ENCODE data around the gene SMARCD1.

SMARCD1 gene

GRCh38 chr12:50070314-50071060 lies 14.7 kb upstream of the SMARCD1 start:
- H3K4me1 ChIP-seq (ENCODE audit: control insufficient read depth, insufficient read depth, low read length): peaks cover 6% of the 10 kb centered on the region
- no peak overlapping the region for H3K4me3 ChIP-seq (ENCODE audit: low read depth, low read length)
- H3K9me3 ChIP-seq (ENCODE audit: control insufficient read depth, insufficient read depth, low read length): no peaks in the 10 kb centered on the region
- H3K36me3 ChIP-seq (ENCODE audit: control insufficient read depth, insufficient read depth, low read length): no peaks in the 10 kb centered on the region
- no peak overlapping the region for H3K9ac ChIP-seq (ENCODE audit: low read depth, low read length)
- no peaks in the 10 kb centered on the region for H3K27me3 ChIP-seq (ENCODE audit: control insufficient read depth, insufficient read depth, low read length)

GRCh38 chr12:50072198-50072907 lies 12.8 kb upstream of the SMARCD1 start:
- Histone ChIP-seq H3K9me3 (ENCODE audit: control insufficient read depth, insufficient read depth, low read length) (no peaks in the 10 kb centered on the region), H3K9ac (ENCODE audit: low read depth, low read length) (peak overlapping the region; percentile 16), H3K4me3 (ENCODE audit: low read depth, low read length) (no peak overlapping the region)

GRCh38 chr12:50073206-50073605 lies 11.9 kb upstream of the SMARCD1 start:
- no peak overlapping the region for H3K4me3 ChIP-seq (ENCODE audit: low read depth, low read length)
- peaks cover 3% of the 10 kb centered on the region for H3K4me1 ChIP-seq (ENCODE audit: control insufficient read depth, insufficient read depth, low read length)
- no peaks in the 10 kb centered on the region for H3K27me3 ChIP-seq (ENCODE audit: control insufficient read depth, insufficient read depth, low read length)
- no peaks in the 10 kb centered on the region for H3K36me3 ChIP-seq (ENCODE audit: control insufficient read depth, insufficient read depth, low read length)
- H3K9ac ChIP-seq (ENCODE audit: low read depth, low read length): no peak overlapping the region
- H3K9me3 ChIP-seq (ENCODE audit: control insufficient read depth, insufficient read depth, low read length): no peaks in the 10 kb centered on the region

More at GRCh38 chr12:50072198-50072907, 12.8 kb upstream of the SMARCD1 start:
- Histone ChIP-seq H3K36me3 (ENCODE audit: control insufficient read depth, insufficient read depth, low read length) (no peaks in the 10 kb centered on the region), H3K4me1 (ENCODE audit: control insufficient read depth, insufficient read depth, low read length) (peaks cover 3% of the 10 kb centered on the region), H3K27me3 (ENCODE audit: control insufficient read depth, insufficient read depth, low read length) (no peaks in the 10 kb centered on the region)

GRCh38 chr12:50073712-50074111 lies 11.4 kb upstream of the SMARCD1 start:
- Histone ChIP-seq H3K4me3 (ENCODE audit: low read depth, low read length) (no peak overlapping the region), H3K36me3 (ENCODE audit: control insufficient read depth, insufficient read depth, low read length) (no peaks in the 10 kb centered on the region)

GRCh38 chr12:50074936-50075807 lies 10.0 kb upstream of the SMARCD1 start:
- no peak overlapping the region for H3K4me3 ChIP-seq (ENCODE audit: low read depth, low read length)
- H3K9ac ChIP-seq (ENCODE audit: low read depth, low read length): peak overlapping the region; percentile 24

More at GRCh38 chr12:50073712-50074111, 11.4 kb upstream of the SMARCD1 start:
- no peaks in the 10 kb centered on the region for H3K27me3 ChIP-seq (ENCODE audit: control insufficient read depth, insufficient read depth, low read length)
- peaks cover 3% of the 10 kb centered on the region for H3K4me1 ChIP-seq (ENCODE audit: control insufficient read depth, insufficient read depth, low read length)
- no peak overlapping the region for H3K9ac ChIP-seq (ENCODE audit: low read depth, low read length)
- no peaks in the 10 kb centered on the region for H3K9me3 ChIP-seq (ENCODE audit: control insufficient read depth, insufficient read depth, low read length)

GRCh38 chr12:50075808-50076170 lies 9.4 kb upstream of the SMARCD1 start:
- Histone ChIP-seq H3K4me3 (ENCODE audit: low read depth, low read length) (no peak overlapping the region), H3K9me3 (ENCODE audit: control insufficient read depth, insufficient read depth, low read length) (no peaks in the 10 kb centered on the region), H3K27me3 (ENCODE audit: control insufficient read depth, insufficient read depth, low read length) (peaks cover 8% of the 10 kb centered on the region), H3K36me3 (ENCODE audit: control insufficient read depth, insufficient read depth, low read length) (no peaks in the 10 kb centered on the region), H3K9ac (ENCODE audit: low read depth, low read length) (no peak overlapping the region), H3K4me1 (ENCODE audit: control insufficient read depth, insufficient read depth, low read length) (peaks cover 7% of the 10 kb centered on the region)

More at GRCh38 chr12:50074936-50075807, 10.0 kb upstream of the SMARCD1 start:
- H3K36me3 ChIP-seq (ENCODE audit: control insufficient read depth, insufficient read depth, low read length): no peaks in the 10 kb centered on the region
- H3K9me3 ChIP-seq (ENCODE audit: control insufficient read depth, insufficient read depth, low read length): no peaks in the 10 kb centered on the region
- H3K4me1 ChIP-seq (ENCODE audit: control insufficient read depth, insufficient read depth, low read length): peaks cover 3% of the 10 kb centered on the region
- H3K27me3 ChIP-seq (ENCODE audit: control insufficient read depth, insufficient read depth, low read length): peaks cover 2% of the 10 kb centered on the region

GRCh38 chr12:50077099-50077498 lies 8.0 kb upstream of the SMARCD1 start:
- Histone ChIP-seq H3K4me3 (ENCODE audit: low read depth, low read length) (no peak overlapping the region), H3K9ac (ENCODE audit: low read depth, low read length) (no peak overlapping the region), H3K36me3 (ENCODE audit: control insufficient read depth, insufficient read depth, low read length) (no peaks in the 10 kb centered on the region), H3K9me3 (ENCODE audit: control insufficient read depth, insufficient read depth, low read length) (no peaks in the 10 kb centered on the region), H3K27me3 (ENCODE audit: control insufficient read depth, insufficient read depth, low read length) (peaks cover 16% of the 10 kb centered on the region), H3K4me1 (ENCODE audit: control insufficient read depth, insufficient read depth, low read length) (peaks cover 9% of the 10 kb centered on the region)

GRCh38 chr12:50078281-50078680 lies 6.9 kb upstream of the SMARCD1 start:
- Histone ChIP-seq H3K36me3 (ENCODE audit: control insufficient read depth, insufficient read depth, low read length) (no peaks in the 10 kb centered on the region), H3K4me1 (ENCODE audit: control insufficient read depth, insufficient read depth, low read length) (peaks cover 6% of the 10 kb centered on the region), H3K9ac (ENCODE audit: low read depth, low read length) (no peak overlapping the region), H3K9me3 (ENCODE audit: control insufficient read depth, insufficient read depth, low read length) (no peaks in the 10 kb centered on the region), H3K27me3 (ENCODE audit: control insufficient read depth, insufficient read depth, low read length) (peaks cover 19% of the 10 kb centered on the region), H3K4me3 (ENCODE audit: low read depth, low read length) (no peak overlapping the region)

GRCh38 chr12:50079771-50080170 lies 5.4 kb upstream of the SMARCD1 start:
- Histone ChIP-seq H3K9me3 (ENCODE audit: control insufficient read depth, insufficient read depth, low read length) (no peaks in the 10 kb centered on the region), H3K4me3 (ENCODE audit: low read depth, low read length) (no peak overlapping the region), H3K27me3 (ENCODE audit: control insufficient read depth, insufficient read depth, low read length) (peaks cover 19% of the 10 kb centered on the region), H3K36me3 (ENCODE audit: control insufficient read depth, insufficient read depth, low read length) (no peaks in the 10 kb centered on the region), H3K4me1 (ENCODE audit: control insufficient read depth, insufficient read depth, low read length) (peaks cover 6% of the 10 kb centered on the region), H3K9ac (ENCODE audit: low read depth, low read length) (no peak overlapping the region)

GRCh38 chr12:50081096-50081808 lies 3.9 kb upstream of the SMARCD1 start:
- H3K4me1 ChIP-seq (ENCODE audit: control insufficient read depth, insufficient read depth, low read length): peaks cover 10% of the 10 kb centered on the region
- peaks cover 19% of the 10 kb centered on the region for H3K27me3 ChIP-seq (ENCODE audit: control insufficient read depth, insufficient read depth, low read length)
- H3K36me3 ChIP-seq (ENCODE audit: control insufficient read depth, insufficient read depth, low read length): no peaks in the 10 kb centered on the region
- no peak overlapping the region for H3K9ac ChIP-seq (ENCODE audit: low read depth, low read length)
- no peak overlapping the region for H3K4me3 ChIP-seq (ENCODE audit: low read depth, low read length)
- no peaks in the 10 kb centered on the region for H3K9me3 ChIP-seq (ENCODE audit: control insufficient read depth, insufficient read depth, low read length)

GRCh38 chr12:50082644-50083043 lies 2.5 kb upstream of the SMARCD1 start:
- H3K9me3 ChIP-seq (ENCODE audit: control insufficient read depth, insufficient read depth, low read length): no peaks in the 10 kb centered on the region
- peaks cover 10% of the 10 kb centered on the region for H3K36me3 ChIP-seq (ENCODE audit: control insufficient read depth, insufficient read depth, low read length)
- no peak overlapping the region for H3K4me3 ChIP-seq (ENCODE audit: low read depth, low read length)
- peaks cover 10% of the 10 kb centered on the region for H3K4me1 ChIP-seq (ENCODE audit: control insufficient read depth, insufficient read depth, low read length)
- H3K9ac ChIP-seq (ENCODE audit: low read depth, low read length): no peak overlapping the region
- peaks cover 19% of the 10 kb centered on the region for H3K27me3 ChIP-seq (ENCODE audit: control insufficient read depth, insufficient read depth, low read length)

Data from iPS-15b (cell line).